GM18499 (cell line): ENCODE data around the gene CORO2B.
"Not testable (repeated sequence)": the region's sequence is repeated elsewhere in the genome, so short reads cannot be mapped to it uniquely, and the experiment has no call there.

Source experiments
- ATAC-seq: cut with Tn5 transposase; IDR thresholded peaks from one replicate; pipeline ENCODE4 v1.9.1; 2021; ENCODE audit warnings: moderate number of reproducible peaks; ENCODE audit not compliant: insufficient read depth, unreplicated experiment

CORO2B gene

DNA sequence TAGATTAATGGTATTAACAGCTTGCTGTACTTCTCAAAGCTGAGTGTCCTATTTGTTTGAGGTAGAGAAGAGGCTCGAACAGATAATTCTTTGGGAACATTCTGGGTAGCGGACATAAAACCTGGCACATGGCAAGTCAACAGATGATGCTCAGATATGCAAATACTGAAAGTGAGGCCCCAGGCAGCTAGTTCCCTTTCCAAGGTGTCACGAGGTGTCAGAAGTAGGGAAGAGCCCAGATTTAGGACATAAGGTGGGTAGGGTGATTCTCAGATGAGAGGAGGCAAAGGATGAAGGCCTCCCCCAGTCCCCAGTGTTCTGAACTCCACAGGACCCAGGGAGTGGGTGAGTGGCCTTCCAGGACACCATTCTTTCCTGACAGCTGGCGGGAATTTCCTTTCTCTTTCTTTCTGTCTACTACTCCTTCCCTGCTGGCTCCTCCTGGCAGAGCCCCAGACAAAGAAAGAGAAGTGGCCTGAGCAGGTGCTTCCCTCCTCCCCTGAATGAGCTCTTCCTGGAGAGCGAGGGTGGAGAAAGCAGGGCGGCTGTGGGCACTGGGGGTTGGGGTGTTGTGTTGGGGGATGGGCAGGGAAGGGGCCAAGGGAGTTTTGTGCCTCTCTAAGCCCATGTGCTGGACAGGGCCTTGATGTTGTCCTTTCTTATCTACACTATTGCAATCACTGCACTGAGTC, 87.5 kb downstream of the CORO2B start:
- no peak for ATAC-seq

GRCh38 chr15:68666812-68667450, 88.1 kb downstream of the CORO2B start:
- no peak for ATAC-seq

DNA sequence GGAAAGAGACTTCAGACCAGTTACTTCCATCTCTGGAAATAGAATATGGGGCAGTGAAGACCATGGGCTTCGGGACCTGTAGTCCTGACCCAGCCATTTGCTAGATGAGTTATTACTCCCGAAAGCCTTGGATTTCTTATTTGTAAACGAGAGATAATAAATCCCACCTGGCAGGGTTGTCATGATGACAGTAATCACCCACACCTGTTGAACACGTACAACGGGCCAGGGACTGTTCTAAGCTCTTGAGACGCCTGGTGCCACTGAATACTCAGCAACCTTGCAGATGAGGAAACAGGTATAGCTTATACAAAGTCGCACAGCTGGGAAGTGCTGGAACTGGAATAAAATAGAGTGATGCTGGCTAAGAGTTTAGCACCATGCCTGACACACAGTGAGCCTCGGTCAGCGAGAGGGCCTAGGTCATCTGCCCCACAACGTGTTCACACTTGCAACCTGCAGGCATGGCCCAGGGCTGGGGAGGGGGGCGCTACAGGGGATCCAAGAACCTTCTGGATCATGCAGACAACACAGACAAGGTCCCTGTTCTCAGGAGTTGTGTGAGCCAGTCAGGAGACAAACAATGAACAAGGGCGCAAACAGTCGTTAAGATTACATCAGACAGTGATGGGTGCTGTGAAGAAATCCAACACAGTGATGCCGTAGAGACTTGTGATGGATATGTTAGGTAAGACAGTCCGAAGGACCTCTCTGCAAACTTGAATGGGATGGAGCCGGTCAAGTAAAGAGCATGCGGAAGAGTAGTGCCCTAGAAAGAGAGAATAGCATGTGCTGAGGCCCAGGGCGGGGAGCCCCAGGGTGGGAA, 89.2 kb downstream of the CORO2B start:
- no peak for ATAC-seq

GRCh38 chr15:68668926-68669600, 90.3 kb downstream of the CORO2B start:
- no peak for ATAC-seq

DNA sequence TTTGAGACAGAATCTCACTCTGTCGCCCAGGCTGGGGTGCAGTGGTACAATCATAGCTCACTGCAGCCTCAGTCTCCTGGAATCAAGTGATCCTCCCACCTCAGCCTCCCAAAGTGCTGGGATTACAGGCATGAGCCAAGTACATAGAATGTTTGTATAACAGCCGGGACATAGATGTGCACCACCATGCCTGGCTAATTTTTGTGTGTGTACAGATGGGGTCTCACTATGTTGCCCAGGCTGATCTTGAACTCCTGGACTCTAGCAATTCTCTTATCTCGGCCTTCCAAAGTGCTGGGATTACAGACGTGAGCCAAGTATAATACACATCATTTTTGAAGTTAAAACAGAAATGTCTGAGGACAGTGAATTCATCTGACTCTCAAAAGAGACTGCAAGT, 93.5 kb downstream of the CORO2B start:
- ATAC-seq = no peak

GRCh38 chr15:68672781-68673205, 94.0 kb downstream of the CORO2B start:
- ATAC-seq = no peak

GRCh38 chr15:68674975-68675374, 96.2 kb downstream of the CORO2B start:
- ATAC-seq = no peak

- no peak for ATAC-seq
Measured at GRCh38 chr15:68676011-68676605, 97.3 kb downstream of the CORO2B start.

- no peak for ATAC-seq
Measured at GRCh38 chr15:68676926-68677325, 98.1 kb downstream of the CORO2B start.

- no peak for ATAC-seq
Measured at GRCh38 chr15:68677996-68678395, 99.2 kb downstream of the CORO2B start.

DNA sequence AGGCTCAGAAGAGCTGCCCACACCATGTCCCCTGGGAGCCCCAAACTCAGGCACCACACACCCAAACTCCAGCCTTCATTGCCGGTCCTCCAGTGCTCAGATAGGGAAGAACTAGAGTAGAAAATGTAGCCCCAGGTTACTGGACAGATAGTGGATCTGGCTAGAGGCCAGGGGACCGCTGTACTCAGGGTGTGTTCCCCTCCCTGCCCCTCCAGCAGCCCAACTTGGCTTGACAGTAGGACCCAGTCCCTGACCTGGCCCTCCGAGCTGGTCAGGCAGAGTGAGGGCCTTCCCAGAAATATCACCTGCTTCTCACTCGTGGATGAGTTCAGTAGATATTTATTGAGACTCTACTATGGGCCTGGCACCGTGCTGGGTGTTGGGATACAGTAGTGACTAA, 100.0 kb downstream of the CORO2B start:
- ATAC-seq = no peak

- no peak for ATAC-seq
Measured at GRCh38 chr15:68679161-68679560, 100.4 kb downstream of the CORO2B start.

DNA sequence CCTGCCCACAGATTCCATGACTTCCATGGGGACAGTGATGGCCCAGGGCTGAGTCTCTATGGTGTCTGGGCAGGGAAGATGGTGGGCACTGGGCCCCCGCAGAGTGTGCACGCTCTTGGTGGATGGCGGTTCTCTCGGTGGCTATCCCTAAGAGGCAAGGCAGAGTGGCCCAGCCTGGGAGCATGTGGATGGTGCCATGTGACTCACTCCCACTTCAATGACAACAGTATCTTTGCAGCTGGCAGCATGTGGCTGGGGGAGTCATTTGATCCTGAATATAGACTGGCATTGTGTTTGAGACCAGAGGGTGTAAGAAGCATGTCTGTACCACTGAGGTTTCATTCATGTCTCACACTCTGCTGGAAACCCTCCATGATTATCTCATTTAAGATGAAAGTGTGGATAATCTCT, 101.2 kb downstream of the CORO2B start:
- no peak for ATAC-seq

DNA sequence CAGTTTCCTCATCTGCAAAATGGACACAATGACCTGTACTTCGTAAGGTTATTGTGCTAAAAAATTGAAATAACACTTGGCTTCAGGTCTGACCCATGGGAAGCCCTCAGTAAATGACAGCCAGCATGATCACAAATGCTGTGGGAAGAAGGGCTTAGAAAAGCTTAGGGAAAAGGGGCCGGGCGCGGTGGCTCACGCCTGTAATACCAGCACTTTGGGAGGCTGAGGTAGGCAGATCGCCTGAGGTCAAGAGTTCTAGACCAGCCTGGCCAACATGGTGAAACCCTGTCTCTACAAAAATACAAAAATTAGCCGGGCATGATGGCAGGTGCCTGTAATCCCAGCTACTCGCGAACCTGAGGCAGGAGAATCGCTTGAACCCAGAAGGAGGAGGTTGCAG, 102.0 kb downstream of the CORO2B start:
- ATAC-seq = not testable (repeated sequence)

GRCh38 chr15:68681836-68682235, 103.0 kb downstream of the CORO2B start:
- ATAC-seq = no peak

GRCh38 chr15:68682330-68682729, 103.5 kb downstream of the CORO2B start:
- no peak for ATAC-seq

DNA sequence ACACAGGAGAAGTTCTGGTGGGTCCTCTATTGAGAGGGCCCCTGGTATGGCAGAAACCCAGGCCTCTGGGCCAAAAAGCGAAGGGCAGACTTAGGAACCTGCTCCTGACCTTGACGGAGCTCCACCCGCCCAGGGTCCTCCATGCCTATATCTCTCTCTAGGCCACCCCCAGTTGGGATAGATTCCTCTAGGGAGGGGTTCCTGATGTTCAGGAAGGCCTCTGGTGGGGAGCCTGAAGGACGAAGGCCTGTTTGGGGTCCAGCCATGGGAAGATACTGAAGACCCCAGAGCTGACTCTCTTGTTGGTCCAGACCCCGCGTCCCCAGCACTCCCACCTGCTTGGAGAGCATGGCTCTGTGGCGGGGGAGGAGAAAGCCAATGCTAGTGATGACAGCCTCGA, 104.2 kb downstream of the CORO2B start:
- ATAC-seq = no peak

- no peak for ATAC-seq
Measured at GRCh38 chr15:68683551-68683950, 104.8 kb downstream of the CORO2B start.

- no peak for ATAC-seq
Measured at GRCh38 chr15:68684476-68684875, 105.7 kb downstream of the CORO2B start.

DNA sequence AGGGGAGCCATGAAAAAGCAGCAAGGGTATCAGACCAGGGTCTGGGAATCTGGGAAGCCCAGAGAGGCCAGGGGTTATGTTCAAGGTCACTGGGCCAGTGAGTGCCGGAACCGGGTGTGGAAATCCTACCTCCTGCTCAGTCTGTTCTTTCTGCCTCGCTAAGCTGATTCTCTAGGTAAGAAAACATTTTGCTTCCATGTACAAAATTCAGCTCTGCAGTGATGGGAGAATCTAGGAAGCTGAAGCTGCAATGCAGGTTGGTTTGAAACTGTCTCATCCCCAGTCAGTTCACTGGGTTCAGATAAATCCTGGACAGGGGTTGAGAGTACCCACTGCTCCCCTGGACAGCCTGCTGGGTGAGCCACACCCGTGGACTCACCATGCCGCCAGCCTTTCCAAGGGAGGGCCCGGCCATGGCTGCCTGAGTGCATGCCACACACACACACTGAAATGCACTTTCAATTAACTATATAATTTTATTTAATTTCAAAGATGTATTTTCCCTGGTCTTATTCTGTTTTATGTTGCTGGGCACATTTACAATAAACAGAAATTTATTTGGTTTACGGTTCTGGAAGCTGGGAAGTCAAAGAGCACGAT, 108.4 kb downstream of the CORO2B start:
- no peak for ATAC-seq
